MM.1S (cell line): ENCODE data around the gene HAUS5.

Source experiments
- CTCF ChIP-seq: fragments of 300-600 bp; sonication (generic); IDR thresholded peaks from 2 replicates; pipeline ENCODE4 v1.5.1; 2016; ENCODE audit warnings: antibody characterized with exemption, low read length, mixed read lengths
- EZH2 ChIP-seq: fragments of 300-600 bp; sonication (generic); optimal IDR thresholded peaks from 2 replicates; pipeline ENCODE3; 2017; ENCODE audit warnings: low read depth, mild to moderate bottlenecking, antibody characterized with exemption, low read length, mixed read lengths

- TF ChIP-seq EZH2 (no peak), CTCF (no peak)
These were observed 24.6 kb downstream of the HAUS5 start for GRCh38 chr19:35637165-35637564.
